Neural cell (in vitro differentiated cells): ENCODE results near the gene EXOC4. TPM values are rescaled to one million over a fixed set of nuclear protein-coding genes. Genes with fewer than 3 reads are reported as not detected.
A peak's percentile ranks its signal among the peaks of the same experiment; 100 is the strongest.
"Not testable (repeated sequence)": the region's sequence is repeated elsewhere in the genome, so short reads cannot be mapped to it uniquely, and the experiment has no call there.

ENCODE experiments used
- H2AFZ ChIP-seq: fragments of 200-600, 300-800 bp; sonication (generic), shearing (Covaris generic); 2 replicates; pipeline ENCODE4 v1.6.0; 2014; ENCODE audit warnings: low read depth, mild to moderate bottlenecking, antibody characterized with exemption, low read length, moderate library complexity
- H3F3A ChIP-seq: fragments of 200-600 bp; shearing (Covaris generic); 2 replicates; pipeline ENCODE4 v1.6.1; 2016; ENCODE audit warnings: mild to moderate bottlenecking, moderate library complexity, mixed read lengths, antibody characterized with exemption, low read length; ENCODE audit not compliant: insufficient read depth, poor library complexity, severe bottlenecking
- H3K27ac ChIP-seq: fragments of 200-600, 300-800 bp; sonication (generic), shearing (Covaris generic); 2 replicates; pipeline ENCODE4 v1.5.1; 2014; ENCODE audit warnings: mild to moderate bottlenecking, low read length, moderate library complexity
- H3K27me3 ChIP-seq: fragments of 300-800, 200-600 bp; sonication (generic), shearing (Covaris generic); 2 replicates; pipeline ENCODE4 v1.6.0; 2014; ENCODE audit warnings: mild to moderate bottlenecking, low read depth, low read length, moderate library complexity; ENCODE audit not compliant: insufficient read depth
- H3K36me3 ChIP-seq: fragments of 300-800, 200-600 bp; sonication (generic), shearing (Covaris generic); 2 replicates; pipeline ENCODE4 v1.5.1; 2014; ENCODE audit warnings: mild to moderate bottlenecking, antibody characterized with exemption, low read length, moderate library complexity; ENCODE audit not compliant: insufficient read depth
- H3K4me2 ChIP-seq: fragments of 300-800, 200-600 bp; sonication (generic), shearing (Covaris generic); 2 replicates; pipeline ENCODE4 v1.6.0; 2014; ENCODE audit warnings: mild to moderate bottlenecking, low read length
- H3K4me3 ChIP-seq: fragments of 300-800, 200-600 bp; sonication (generic), shearing (Covaris generic); 2 replicates; pipeline ENCODE4 v1.5.1; 2014; ENCODE audit warnings: mild to moderate bottlenecking, low read length, moderate library complexity
- H3K79me2 ChIP-seq: fragments of 200-600 bp; shearing (Covaris generic); replicated peaks from 2 replicates; pipeline ENCODE4 v1.6.0; 2014; ENCODE audit warnings: mild to moderate bottlenecking, low read length, moderate library complexity; ENCODE audit not compliant: insufficient read depth
- H3K9ac ChIP-seq: fragments of 300-800, 200-600 bp; sonication (generic), shearing (Covaris generic); 2 replicates; pipeline ENCODE4 v1.6.1; 2016; ENCODE audit warnings: mild to moderate bottlenecking, low read length, mixed read lengths
- H3K9me2 ChIP-seq: fragments of 200-600 bp; shearing (Covaris generic); 2 replicates; pipeline ENCODE4 v1.6.1; 2016; ENCODE audit warnings: mild to moderate bottlenecking, low read length, mixed read lengths; ENCODE audit not compliant: insufficient read depth
- H3K9me3 ChIP-seq: fragments of 200-600, 300-800 bp; sonication (generic), shearing (Covaris generic); 2 replicates; pipeline ENCODE4 v1.6.1; 2016; ENCODE audit warnings: mild to moderate bottlenecking, mixed run types, low read length, moderate library complexity, mixed read lengths
- H4K20me1 ChIP-seq: fragments of 200-600 bp; shearing (Covaris generic); 2 replicates; pipeline ENCODE4 v1.6.1; 2016; ENCODE audit warnings: mild to moderate bottlenecking, mixed run types; ENCODE audit not compliant: insufficient read depth
- EP300 ChIP-seq: fragments of 450-650 bp; conservative IDR thresholded peaks from 2 replicates; pipeline ENCODE4 v1.6.1; 2014; ENCODE audit warnings: antibody characterized with exemption, mild to moderate bottlenecking, moderate library complexity; ENCODE audit not compliant: poor library complexity, severe bottlenecking
- EZH2 ChIP-seq: fragments of 200-600, 300-800 bp; shearing (Covaris generic), sonication (generic); IDR thresholded peaks from 2 replicates; pipeline ENCODE4 v1.6.1; 2014; ENCODE audit warnings: antibody characterized with exemption, low read length, borderline replicate concordance, mild to moderate bottlenecking; ENCODE audit not compliant: insufficient read depth, poor library complexity, severe bottlenecking
- MXI1 ChIP-seq: fragments of 450-650 bp; conservative IDR thresholded peaks from 2 replicates; pipeline ENCODE4 v1.6.1; 2014; ENCODE audit warnings: antibody characterized with exemption, mild to moderate bottlenecking; ENCODE audit not compliant: poor library complexity, severe bottlenecking
- POLR2AphosphoS5 ChIP-seq: IDR thresholded peaks from 2 replicates; pipeline ENCODE4 v1.6.1; 2012
- RAD21 ChIP-seq: fragments of 450-650 bp; conservative IDR thresholded peaks from 2 replicates; pipeline ENCODE4 v1.6.1; 2014; ENCODE audit warnings: antibody characterized with exemption, mild to moderate bottlenecking, moderate library complexity
- REST ChIP-seq: IDR thresholded peaks from 2 replicates; pipeline ENCODE4 v1.6.1; 2012; ENCODE audit warnings: borderline replicate concordance
- SMC3 ChIP-seq: fragments of 450-650 bp; conservative IDR thresholded peaks from 2 replicates; pipeline ENCODE4 v1.6.1; 2014; ENCODE audit warnings: antibody characterized with exemption, mild to moderate bottlenecking, moderate library complexity; ENCODE audit not compliant: poor library complexity
- TAF1 ChIP-seq: IDR thresholded peaks from 2 replicates; pipeline ENCODE4 v1.6.1; 2012; ENCODE audit warnings: low read depth
- polyA plus RNA-seq: library from polyadenylated mRNA; depleted of rRNA; stranded (reverse); fragments of >200 nt; gene quantifications from 2 replicates; pipeline ENCODE4 v1.2.3, GENCODE V29; 2014
- TF ChIP-seq, protein P1 (sequence below): fragments of 450-650 bp; IDR thresholded peaks from 2 replicates; pipeline ENCODE4 v1.5.1; 2014; ENCODE audit warnings: antibody characterized with exemption, mild to moderate bottlenecking, moderate library complexity; ENCODE audit not compliant: poor library complexity, severe bottlenecking

Gene EXOC4
- polyA plus RNA-seq, 1 donor from 2014 or later = 36.5 TPM

DNA sequence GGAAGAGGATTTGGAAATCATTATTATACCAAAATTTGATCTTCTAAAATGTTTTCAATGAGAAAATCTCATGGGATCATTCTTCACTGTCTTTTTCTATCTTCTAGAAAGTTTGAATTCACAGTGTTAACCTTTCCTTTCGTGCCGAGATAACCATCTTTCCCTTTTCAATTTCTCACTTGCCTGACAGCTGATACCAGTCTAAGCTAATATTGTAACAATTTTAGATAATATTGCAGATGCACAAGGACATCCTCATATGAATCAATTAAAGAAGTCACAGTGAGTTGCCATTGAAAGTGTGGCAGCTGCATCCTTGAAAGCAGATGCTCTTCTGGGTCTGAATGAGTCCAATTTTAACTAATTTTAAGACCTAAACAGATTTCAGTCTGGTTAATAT lies 734.7 kb downstream of the EXOC4 start:
- Histone ChIP-seq H3F3A (no peaks in the 10 kb centered on the region), H3K27ac (no peak overlapping the region), H4K20me1 (no peaks in the 10 kb centered on the region), H2AFZ (no peak overlapping the region), H3K9ac (no peak overlapping the region), H3K4me3 (no peak overlapping the region), H3K4me2 (no peak overlapping the region), H3K79me2 (no peaks in the 10 kb centered on the region), H3K9me3 (peaks cover 3% of the 10 kb centered on the region), H3K9me2 (no peaks in the 10 kb centered on the region), H3K27me3 (no peaks in the 10 kb centered on the region), H3K36me3 (no peaks in the 10 kb centered on the region)
- TF ChIP-seq RAD21 (no peak), MXI1 (no peak), EP300 (peak; percentile 45), TAF1 (no peak), SMC3 (no peak), EZH2 (no peak)

DNA sequence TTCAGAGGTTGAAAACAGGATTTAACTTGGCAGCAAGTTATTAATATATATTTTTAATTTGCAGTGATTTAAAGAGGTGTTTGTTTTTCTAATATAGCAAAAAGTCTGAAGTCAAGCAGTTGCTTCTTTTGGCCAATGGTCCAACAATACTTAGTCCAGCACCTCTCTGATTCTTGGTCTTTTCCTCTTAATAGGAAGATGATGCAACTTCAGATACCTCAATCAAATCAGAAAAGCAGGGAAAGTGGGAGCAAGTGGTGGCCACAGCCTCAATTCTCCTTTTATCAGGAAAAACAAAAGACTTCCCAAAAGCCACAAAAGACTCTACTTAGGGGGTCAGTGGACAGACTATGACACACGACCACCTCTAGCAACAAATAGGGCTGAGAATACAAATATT lies 740.7 kb downstream of the EXOC4 start:
- H3K79me2 ChIP-seq = no peaks in the 10 kb centered on the region
- H3K36me3 ChIP-seq = no peaks in the 10 kb centered on the region
- TF ChIP-seq TAF1 (no peak), EZH2 (no peak), EP300 (no peak), REST (no peak), POLR2AphosphoS5 (no peak), SMC3 (no peak), MXI1 (no peak), RAD21 (no peak)
- TF ChIP-seq, protein P1, sequence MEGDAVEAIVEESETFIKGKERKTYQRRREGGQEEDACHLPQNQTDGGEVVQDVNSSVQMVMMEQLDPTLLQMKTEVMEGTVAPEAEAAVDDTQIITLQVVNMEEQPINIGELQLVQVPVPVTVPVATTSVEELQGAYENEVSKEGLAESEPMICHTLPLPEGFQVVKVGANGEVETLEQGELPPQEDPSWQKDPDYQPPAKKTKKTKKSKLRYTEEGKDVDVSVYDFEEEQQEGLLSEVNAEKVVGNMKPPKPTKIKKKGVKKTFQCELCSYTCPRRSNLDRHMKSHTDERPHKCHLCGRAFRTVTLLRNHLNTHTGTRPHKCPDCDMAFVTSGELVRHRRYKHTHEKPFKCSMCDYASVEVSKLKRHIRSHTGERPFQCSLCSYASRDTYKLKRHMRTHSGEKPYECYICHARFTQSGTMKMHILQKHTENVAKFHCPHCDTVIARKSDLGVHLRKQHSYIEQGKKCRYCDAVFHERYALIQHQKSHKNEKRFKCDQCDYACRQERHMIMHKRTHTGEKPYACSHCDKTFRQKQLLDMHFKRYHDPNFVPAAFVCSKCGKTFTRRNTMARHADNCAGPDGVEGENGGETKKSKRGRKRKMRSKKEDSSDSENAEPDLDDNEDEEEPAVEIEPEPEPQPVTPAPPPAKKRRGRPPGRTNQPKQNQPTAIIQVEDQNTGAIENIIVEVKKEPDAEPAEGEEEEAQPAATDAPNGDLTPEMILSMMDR = no peak
- H4K20me1 ChIP-seq = no peaks in the 10 kb centered on the region
- no peak overlapping the region for H3K4me2 ChIP-seq
- H3K27me3 ChIP-seq = no peaks in the 10 kb centered on the region
- H3K9me3 ChIP-seq = peaks cover 3% of the 10 kb centered on the region
- H3K9ac ChIP-seq = no peak overlapping the region
- H2AFZ ChIP-seq = no peak overlapping the region
- no peaks in the 10 kb centered on the region for H3F3A ChIP-seq
- H3K27ac ChIP-seq = no peak overlapping the region
- H3K9me2 ChIP-seq = no peaks in the 10 kb centered on the region
- H3K4me3 ChIP-seq = no peak overlapping the region

- H3K27ac ChIP-seq, H2AFZ ChIP-seq, H3K4me2 ChIP-seq, H3F3A ChIP-seq, H3K36me3 ChIP-seq, H3K79me2 ChIP-seq, H3K9ac ChIP-seq, H3K9me3 ChIP-seq, H4K20me1 ChIP-seq, H3K27me3 ChIP-seq, H3K9me2 ChIP-seq, H3K4me3 ChIP-seq: not testable (repeated sequence)
These were observed 741.2 kb downstream of the EXOC4 start for GRCh38 chr7:133994100-133994499.
